ENCODE data around the gene ZC3H7B.

DNA sequence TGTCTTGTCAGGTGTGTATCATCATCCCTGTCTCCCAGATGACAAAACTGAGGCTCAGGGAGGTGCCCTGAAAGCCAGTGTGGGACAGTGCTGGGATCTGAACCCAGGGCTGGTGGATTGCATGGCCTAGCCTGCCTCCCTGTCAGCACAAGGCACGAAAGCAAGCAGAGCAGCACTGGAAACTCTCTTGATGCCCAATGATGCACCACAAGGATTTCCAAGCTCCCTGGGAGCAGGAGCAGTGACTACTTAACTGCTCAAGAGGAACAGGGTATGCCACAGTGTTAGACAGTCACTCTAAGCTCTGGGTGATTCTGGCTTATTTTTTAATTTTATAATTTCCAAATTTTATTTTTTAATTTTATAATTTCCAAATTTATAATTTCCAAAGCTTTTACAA lies 9.0 kb downstream of the ZC3H7B start:
- TF ChIP-seq, protein P1, sequence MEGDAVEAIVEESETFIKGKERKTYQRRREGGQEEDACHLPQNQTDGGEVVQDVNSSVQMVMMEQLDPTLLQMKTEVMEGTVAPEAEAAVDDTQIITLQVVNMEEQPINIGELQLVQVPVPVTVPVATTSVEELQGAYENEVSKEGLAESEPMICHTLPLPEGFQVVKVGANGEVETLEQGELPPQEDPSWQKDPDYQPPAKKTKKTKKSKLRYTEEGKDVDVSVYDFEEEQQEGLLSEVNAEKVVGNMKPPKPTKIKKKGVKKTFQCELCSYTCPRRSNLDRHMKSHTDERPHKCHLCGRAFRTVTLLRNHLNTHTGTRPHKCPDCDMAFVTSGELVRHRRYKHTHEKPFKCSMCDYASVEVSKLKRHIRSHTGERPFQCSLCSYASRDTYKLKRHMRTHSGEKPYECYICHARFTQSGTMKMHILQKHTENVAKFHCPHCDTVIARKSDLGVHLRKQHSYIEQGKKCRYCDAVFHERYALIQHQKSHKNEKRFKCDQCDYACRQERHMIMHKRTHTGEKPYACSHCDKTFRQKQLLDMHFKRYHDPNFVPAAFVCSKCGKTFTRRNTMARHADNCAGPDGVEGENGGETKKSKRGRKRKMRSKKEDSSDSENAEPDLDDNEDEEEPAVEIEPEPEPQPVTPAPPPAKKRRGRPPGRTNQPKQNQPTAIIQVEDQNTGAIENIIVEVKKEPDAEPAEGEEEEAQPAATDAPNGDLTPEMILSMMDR (IDR thresholded peaks at IDR 0.05) = no peak
- no peak for TF ChIP-seq POLR2AphosphoS5 (IDR thresholded peaks at IDR 0.05; ENCODE audit: insufficient read depth in 1 of 2, low read depth in 1 of 2)
